Esophagus muscularis mucosa (tissue), 4 donors: ENCODE measurements around the gene KAT2B.

Experiments
- CTCF ChIP-seq, 3 experiments: fragments of 200-600 bp in 2 of 3; fragments of 450-650 bp in 1 of 3; sonication (generic) in 2 of 3; IDR thresholded peaks; one replicate each; pipeline ENCODE4 v1.5.1; 2017 to 2019; ENCODE audit warnings: antibody characterized with exemption in 3 of 3, mild to moderate bottlenecking in 2 of 3, moderate library complexity in 1 of 3
- EP300 ChIP-seq: sonication (generic); formaldehyde crosslinking; IDR thresholded peaks from one replicate; pipeline ENCODE4 v1.6.1; 2017; ENCODE audit warnings: antibody characterized with exemption
- POLR2A ChIP-seq: fragments of 450-650 bp; IDR thresholded peaks from one replicate; pipeline ENCODE4 v1.6.1; 2017; ENCODE audit warnings: antibody characterized with exemption, moderate library complexity, mild to moderate bottlenecking, low read depth
- POLR2AphosphoS5 ChIP-seq, 2 donors: sonication (generic); formaldehyde crosslinking; IDR thresholded peaks; one replicate each; pipeline ENCODE4 v1.6.1; 2017; ENCODE audit warnings: antibody characterized with exemption in 2 of 2

DNA sequence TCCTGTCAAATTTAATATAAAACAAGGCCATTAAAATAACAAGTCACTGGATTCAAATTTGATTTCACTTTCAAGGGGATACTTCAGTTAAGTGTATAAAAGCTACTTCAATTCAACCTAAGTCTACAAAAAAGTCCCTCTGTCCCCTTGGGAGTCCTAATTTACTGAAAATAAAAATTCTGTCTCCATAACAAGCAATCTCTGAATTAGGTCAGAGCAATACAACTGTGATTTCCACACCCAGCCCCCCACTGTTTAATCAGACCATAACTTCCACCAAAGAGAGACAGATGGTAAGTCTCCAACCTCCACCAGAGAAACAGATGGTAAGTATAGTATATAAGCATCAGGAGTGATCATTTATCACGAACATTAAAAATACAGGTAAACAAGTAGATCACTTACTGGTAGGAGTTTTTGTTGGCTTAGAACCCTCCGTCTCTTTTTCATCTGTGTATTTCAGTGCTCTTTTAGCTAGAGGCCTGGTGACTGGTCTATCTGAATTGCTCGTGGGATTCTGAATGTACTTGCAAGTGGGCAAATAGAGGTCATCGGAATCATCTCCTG, 133.7 kb downstream of the KAT2B start:
- TF ChIP-seq CTCF (IDR thresholded peaks at IDR 0.05) (no peak), POLR2A (no peak), POLR2AphosphoS5 (IDR thresholded peaks at IDR 0.05) (no peak), EP300 (no peak)
